ENCODE data around the gene XIRP1. TPM values are rescaled to one million over a fixed set of nuclear protein-coding genes. Genes with fewer than 3 reads are reported as not detected.
"Not testable (repeated sequence)": the region's sequence is repeated elsewhere in the genome, so short reads cannot be mapped to it uniquely, and the experiment has no call there.

Gene XIRP1
- total RNA-seq, 2 donors from 2014 or later = 0.23 to 7.1 TPM

GRCh38 chr3:39173318-39174125 lies 18.9 kb downstream of the XIRP1 start:
- intact Hi-C loops (cut with DNase I) = loop anchor here in 1 of 2 donors (10.0 kb wide), 1 partner anchor 1249 kb away; no protein-coding TSS in a partner anchor
- no peak for DNase-seq (ENCODE audit: low spot score)

- DNase-seq (ENCODE audit: low spot score) = no peak
- intact Hi-C loops (cut with DNase I) = loop anchor here in 1 of 2 donors (10.0 kb wide), 1 partner anchor 1247 kb away; no protein-coding TSS in a partner anchor
These were observed 20.5 kb downstream of the XIRP1 start for GRCh38 chr3:39171860-39172259.

GRCh38 chr3:39170877-39171276 lies 21.5 kb downstream of the XIRP1 start:
- intact Hi-C loops (cut with DNase I) = loop anchor here in 1 of 2 donors (10.0 kb wide), 1 partner anchor 1246 kb away; no protein-coding TSS in a partner anchor
- not testable (repeated sequence) for DNase-seq (ENCODE audit: low spot score)

- intact Hi-C loops (cut with DNase I) = loop anchor here in 1 of 2 donors (10.0 kb wide), 1 partner anchor 1246 kb away; no protein-coding TSS in a partner anchor
- no peak for DNase-seq (ENCODE audit: low spot score)
These were observed 21.9 kb downstream of the XIRP1 start for GRCh38 chr3:39170461-39170860.

- no peak for DNase-seq (ENCODE audit: low spot score)
- intact Hi-C loops (cut with DNase I) = loop anchor here in 1 of 2 donors (10.0 kb wide), 1 partner anchor 1245 kb away; no protein-coding TSS in a partner anchor
These were observed 22.7 kb downstream of the XIRP1 start for GRCh38 chr3:39169712-39170111.

- no peak for DNase-seq (ENCODE audit: low spot score)
- intact Hi-C loops (cut with DNase I) = no loop called here
These were observed 24.1 kb downstream of the XIRP1 start for GRCh38 chr3:39168156-39168780.

GRCh38 chr3:39166932-39167532 lies 25.4 kb downstream of the XIRP1 start:
- no peak for DNase-seq (ENCODE audit: low spot score)
- intact Hi-C loops (cut with DNase I) = no loop called here

- intact Hi-C loops (cut with DNase I) = no loop called here
- no peak for DNase-seq (ENCODE audit: low spot score)
These were observed 26.2 kb downstream of the XIRP1 start for GRCh38 chr3:39166134-39166710.

GRCh38 chr3:39165518-39165917 lies 26.9 kb downstream of the XIRP1 start:
- intact Hi-C loops (cut with DNase I) = no loop called here
- DNase-seq (ENCODE audit: low spot score) = no peak

- DNase-seq (ENCODE audit: low spot score) = no peak
- intact Hi-C loops (cut with DNase I) = no loop called here
These were observed 28.0 kb downstream of the XIRP1 start for GRCh38 chr3:39164414-39164813.

- intact Hi-C loops (cut with DNase I) = no loop called here
- DNase-seq (ENCODE audit: low spot score) = no peak
These were observed 34.2 kb downstream of the XIRP1 start for GRCh38 chr3:39158148-39158715.

GRCh38 chr3:39157359-39157758 lies 35.0 kb downstream of the XIRP1 start:
- intact Hi-C loops (cut with DNase I) = no loop called here
- DNase-seq (ENCODE audit: low spot score) = no peak

- intact Hi-C loops (cut with DNase I) = no loop called here
These were observed 36.0 kb downstream of the XIRP1 start for GRCh38 chr3:39156421-39156820.

GRCh38 chr3:39154280-39155021 lies 37.9 kb downstream of the XIRP1 start:
- intact Hi-C loops (cut with DNase I) = no loop called here
- no peak for DNase-seq (ENCODE audit: low spot score)

More at GRCh38 chr3:39156421-39156820, 36.0 kb downstream of the XIRP1 start:
- no peak for DNase-seq (ENCODE audit: low spot score)

GRCh38 chr3:39153977-39154279 lies 38.5 kb downstream of the XIRP1 start:
- intact Hi-C loops (cut with DNase I) = no loop called here

GRCh38 chr3:39150803-39151631 lies 41.4 kb downstream of the XIRP1 start:
- DNase-seq (ENCODE audit: low spot score) = peak; percentile 97
- intact Hi-C loops (cut with DNase I) = no loop called here

More at GRCh38 chr3:39153977-39154279, 38.5 kb downstream of the XIRP1 start:
- DNase-seq (ENCODE audit: low spot score) = no peak

- DNase-seq (ENCODE audit: low spot score) = no peak
- intact Hi-C loops (cut with DNase I) = no loop called here
These were observed 42.1 kb downstream of the XIRP1 start for GRCh38 chr3:39150148-39150802.

Data from posterior vena cava (tissue), 2 donors.